Neural progenitor cell (in vitro differentiated cells): Measurements from ENCODE around the gene RAPGEF4. TPM values are rescaled to one million over a fixed set of nuclear protein-coding genes. Genes with fewer than 3 reads are reported as not detected.

Experiments used
- DNase-seq: peaks from one replicate; pipeline ENCODE4 v3.0.0-alpha.2; 2016; ENCODE audit warnings: low spot score
- H2AFZ ChIP-seq: fragments of 200-600 bp; sonication (generic); replicated peaks from 2 replicates; pipeline ENCODE4 v1.6.1; 2016; ENCODE audit warnings: antibody characterized with exemption
- H3F3A ChIP-seq: fragments of 200-600 bp; sonication (generic); 2 replicates; pipeline ENCODE4 v1.6.1; 2016; ENCODE audit warnings: antibody characterized with exemption, low read depth
- H3K27ac ChIP-seq: fragments of 200-600 bp; sonication (generic); 2 replicates; pipeline ENCODE4 v1.5.1; 2016; ENCODE audit warnings: mild to moderate bottlenecking
- H3K27me3 ChIP-seq: fragments of 200-600 bp; sonication (generic); 2 replicates; pipeline ENCODE4 v1.6.1; 2016; ENCODE audit warnings: mild to moderate bottlenecking, moderate library complexity
- H3K36me3 ChIP-seq: fragments of 200-600 bp; sonication (generic); 2 replicates; pipeline ENCODE4 v1.5.1; 2016
- H3K4me1 ChIP-seq: fragments of 200-600 bp; sonication (generic); 2 replicates; pipeline ENCODE4 v1.6.1; 2016; ENCODE audit warnings: mixed run types
- H3K4me2 ChIP-seq: fragments of 200-600 bp; sonication (generic); 2 replicates; pipeline ENCODE4 v1.6.1; 2016
- H3K4me3 ChIP-seq: fragments of 200-600 bp; sonication (generic); 2 replicates; pipeline ENCODE4 v1.5.1; 2016
- H3K79me2 ChIP-seq: fragments of 200-600 bp; sonication (generic); 2 replicates; pipeline ENCODE4 v1.6.1; 2016; ENCODE audit warnings: low read depth
- H3K9ac ChIP-seq: fragments of 200-600 bp; sonication (generic); 2 replicates; pipeline ENCODE4 v1.6.1; 2016
- H3K9me3 ChIP-seq: fragments of 200-600 bp; sonication (generic); 2 replicates; pipeline ENCODE4 v1.5.1; 2016; ENCODE audit warnings: low read depth
- H4K20me1 ChIP-seq: fragments of 200-600 bp; sonication (generic); 2 replicates; pipeline ENCODE4 v1.6.1; 2016; ENCODE audit warnings: low read depth
- H3K27ac Mint-ChIP-seq: 3 replicates; pipeline ENCODE4 v1.8.0; 2021; ENCODE audit warnings: mixed read lengths
- H3K27me3 Mint-ChIP-seq: 2 replicates; pipeline ENCODE4 v1.8.0; 2022; ENCODE audit warnings: low read depth, mild to moderate bottlenecking, inconsistent platforms, moderate library complexity, mixed read lengths; ENCODE audit not compliant: insufficient read depth
- H3K36me3 Mint-ChIP-seq: 3 replicates; pipeline ENCODE4 v1.8.0; 2021; ENCODE audit warnings: mixed read lengths
- H3K4me1 Mint-ChIP-seq: 3 replicates; pipeline ENCODE4 v1.8.0; 2021; ENCODE audit warnings: mixed read lengths
- H3K4me3 Mint-ChIP-seq: 3 replicates; pipeline ENCODE4 v1.8.0; 2021; ENCODE audit warnings: mild to moderate bottlenecking, moderate library complexity, mixed read lengths
- H3K9me3 Mint-ChIP-seq: 3 replicates; pipeline ENCODE4 v1.8.0; 2020; ENCODE audit warnings: mixed read lengths
- CTCF ChIP-seq: fragments of 200-600 bp; sonication (generic); IDR thresholded peaks from 2 replicates; pipeline ENCODE4 v1.5.1; 2017; ENCODE audit warnings: antibody characterized with exemption, mild to moderate bottlenecking
- EZH2 ChIP-seq: fragments of 200-600 bp; sonication (generic); IDR thresholded peaks from 2 replicates; pipeline ENCODE4 v1.6.1; 2017; ENCODE audit warnings: antibody characterized with exemption, mild to moderate bottlenecking, moderate library complexity
- EZH2phosphoT487 ChIP-seq: fragments of 200-600 bp; sonication (generic); IDR thresholded peaks from 2 replicates; pipeline ENCODE4 v1.6.1; 2017; ENCODE audit warnings: antibody characterized with exemption
- total RNA-seq: library from RNA; depleted of rRNA; stranded (reverse); fragments of >200 nt; gene quantifications from 2 replicates; pipeline ENCODE4 v1.2.3, GENCODE V29; 2015; ENCODE audit warnings: low replicate concordance

Gene RAPGEF4
- total RNA-seq, 1 donor from 2014 or later: 1.8 TPM

GRCh38 chr2:172730411-172730810 is 5.2 kb upstream of the RAPGEF4 start:
- Mint-ChIP-seq H3K9me3 (no peaks in the 10 kb centered on the region), H3K36me3 (no peaks in the 10 kb centered on the region), H3K27ac (no peak overlapping the region), H3K27me3 (peaks cover 11% of the 10 kb centered on the region), H3K4me1 (peaks cover 25% of the 10 kb centered on the region), H3K4me3 (no peak overlapping the region)
- H3K36me3 ChIP-seq: no peaks in the 10 kb centered on the region
- no peak overlapping the region for H3K4me3 ChIP-seq
- peaks cover 6% of the 10 kb centered on the region for H3F3A ChIP-seq
- no peaks in the 10 kb centered on the region for H3K4me1 ChIP-seq
- no peaks in the 10 kb centered on the region for H4K20me1 ChIP-seq
- no peak for TF ChIP-seq CTCF
- TF ChIP-seq EZH2phosphoT487: no peak
- TF ChIP-seq EZH2: no peak
- no peaks in the 10 kb centered on the region for H3K9me3 ChIP-seq
- peaks cover 25% of the 10 kb centered on the region for H3K27me3 ChIP-seq
- no peak overlapping the region for H3K4me2 ChIP-seq
- no peaks in the 10 kb centered on the region for H3K79me2 ChIP-seq
- no peak overlapping the region for H2AFZ ChIP-seq
- H3K27ac ChIP-seq: no peak overlapping the region
- no peak for DNase-seq
- no peak overlapping the region for H3K9ac ChIP-seq

GRCh38 chr2:172734711-172735581 is 699 bp upstream of the RAPGEF4 start:
- no peaks in the 10 kb centered on the region for H3K36me3 Mint-ChIP-seq
- H3K4me3 Mint-ChIP-seq: peak overlapping the region; percentile 82
- Histone ChIP-seq H3K4me2 (peak overlapping the region; percentile 82), H3K36me3 (no peaks in the 10 kb centered on the region), H3F3A (peaks cover 6% of the 10 kb centered on the region), H3K9ac (no peak overlapping the region), H3K27ac (no peak overlapping the region), H4K20me1 (no peaks in the 10 kb centered on the region), H2AFZ (peak overlapping the region; percentile 91), H3K79me2 (no peaks in the 10 kb centered on the region), H3K4me3 (peak overlapping the region; percentile 66), H3K4me1 (peaks cover 7% of the 10 kb centered on the region), H3K9me3 (no peaks in the 10 kb centered on the region), H3K27me3 (peaks cover 59% of the 10 kb centered on the region)
- peak; percentile 18 for DNase-seq
- H3K27ac Mint-ChIP-seq: no peak overlapping the region
- H3K9me3 Mint-ChIP-seq: no peaks in the 10 kb centered on the region
- peaks cover 12% of the 10 kb centered on the region for H3K4me1 Mint-ChIP-seq
- H3K27me3 Mint-ChIP-seq: peaks cover 15% of the 10 kb centered on the region
- TF ChIP-seq EZH2phosphoT487: no peak
- no peak for TF ChIP-seq EZH2
- TF ChIP-seq CTCF: no peak

GRCh38 chr2:172736424-172737174 is 954 bp downstream of the RAPGEF4 start:
- H3K4me1 ChIP-seq: peaks cover 7% of the 10 kb centered on the region
- no peaks in the 10 kb centered on the region for H3K79me2 ChIP-seq
- H3K4me3 Mint-ChIP-seq: peak overlapping the region; percentile 92
- no peaks in the 10 kb centered on the region for H3K9me3 ChIP-seq
- peaks cover 59% of the 10 kb centered on the region for H3K27me3 ChIP-seq
- H3K4me3 ChIP-seq: peak overlapping the region; percentile 66
- no peaks in the 10 kb centered on the region for H4K20me1 ChIP-seq
- peak overlapping the region; percentile 82 for H3K4me2 ChIP-seq
- no peak overlapping the region for H3K9ac ChIP-seq
- H3K27ac Mint-ChIP-seq: peak overlapping the region; percentile 87
- TF ChIP-seq EZH2 (peak; percentile 79), EZH2phosphoT487 (peak; percentile 80), CTCF (no peak)
- peaks cover 15% of the 10 kb centered on the region for H3K27me3 Mint-ChIP-seq
- H3K27ac ChIP-seq: no peak overlapping the region
- H3K4me1 Mint-ChIP-seq: peaks cover 15% of the 10 kb centered on the region
- no peaks in the 10 kb centered on the region for H3K36me3 Mint-ChIP-seq
- H3K9me3 Mint-ChIP-seq: no peaks in the 10 kb centered on the region
- peak overlapping the region; percentile 89 for H2AFZ ChIP-seq
- peaks cover 6% of the 10 kb centered on the region for H3F3A ChIP-seq
- no peaks in the 10 kb centered on the region for H3K36me3 ChIP-seq
- peak; percentile 35 for DNase-seq
